T-helper 1 cell treated with Interleukin-12 subunit alpha and Interleukin-12 subunit beta and Interleukin-4 antibody, amounts not matched to agents 30 ng/mL and 1 ng/mL, for 36 hours (primary cell): ENCODE results near the gene OR51I2. TPM values are rescaled to one million over a fixed set of nuclear protein-coding genes. Genes with fewer than 3 reads are reported as not detected.

ENCODE experiments used
- intact Hi-C: fragments of 100-400 bp; cut with micrococcal nuclease; formaldehyde crosslinking; loops from one replicate; pipeline ENCODE4 v1.15.1; 2024
- total RNA-seq: library from RNA; stranded (reverse); gene quantifications from 2 replicates; pipeline ENCODE4 v1.2.3, GENCODE V29; 2022

Gene OR51I2, protein sequence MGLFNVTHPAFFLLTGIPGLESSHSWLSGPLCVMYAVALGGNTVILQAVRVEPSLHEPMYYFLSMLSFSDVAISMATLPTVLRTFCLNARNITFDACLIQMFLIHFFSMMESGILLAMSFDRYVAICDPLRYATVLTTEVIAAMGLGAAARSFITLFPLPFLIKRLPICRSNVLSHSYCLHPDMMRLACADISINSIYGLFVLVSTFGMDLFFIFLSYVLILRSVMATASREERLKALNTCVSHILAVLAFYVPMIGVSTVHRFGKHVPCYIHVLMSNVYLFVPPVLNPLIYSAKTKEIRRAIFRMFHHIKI
- total RNA-seq: not detected in 2 replicates

DNA sequence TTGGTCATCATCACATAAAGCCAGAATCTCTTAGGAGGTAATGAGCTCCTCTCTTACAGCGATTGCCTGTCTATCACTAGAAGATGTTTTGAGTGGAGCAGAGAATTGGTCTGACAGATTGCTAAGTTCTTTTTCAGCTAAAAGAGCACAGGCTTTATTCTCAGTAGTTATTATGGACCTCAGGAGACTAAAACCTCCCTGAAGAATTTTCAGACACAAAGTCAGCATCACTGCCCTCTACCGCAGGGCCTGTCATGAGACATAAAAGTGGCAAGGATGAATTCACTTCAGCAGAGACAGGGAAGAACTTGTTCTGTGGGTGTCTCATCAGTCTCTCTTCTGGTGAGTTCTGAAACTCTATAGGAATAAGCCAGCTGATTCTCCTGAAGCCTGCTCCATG lies at the start of gene OR51I2:
Gene OR51I2 (plus strand): TSS at position 301 of the 400 bp plus-strand sequence. CDS start 4,166 bp downstream, outside the sequence.
- intact Hi-C loops: no loop called here

DNA sequence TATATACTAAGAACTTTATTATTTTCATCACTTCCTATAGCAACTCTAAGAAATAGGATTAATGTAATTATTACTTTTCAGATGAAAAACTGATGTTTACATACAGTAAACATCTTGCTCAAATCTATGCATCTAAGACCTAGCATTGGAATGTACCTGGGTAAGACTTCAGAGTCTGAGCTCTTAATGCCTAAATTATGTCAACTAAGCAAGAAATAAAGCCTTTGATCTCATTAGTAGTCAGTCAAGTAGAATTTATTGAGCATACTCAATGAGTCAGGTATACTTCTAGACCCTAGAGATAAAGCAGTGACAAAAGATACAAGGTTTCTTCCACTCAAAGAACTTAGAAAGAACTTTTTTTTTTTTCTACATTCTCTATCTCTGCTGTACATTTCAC lies 44.0 kb upstream of the OR51I2 start:
- intact Hi-C loops: no loop called here

DNA sequence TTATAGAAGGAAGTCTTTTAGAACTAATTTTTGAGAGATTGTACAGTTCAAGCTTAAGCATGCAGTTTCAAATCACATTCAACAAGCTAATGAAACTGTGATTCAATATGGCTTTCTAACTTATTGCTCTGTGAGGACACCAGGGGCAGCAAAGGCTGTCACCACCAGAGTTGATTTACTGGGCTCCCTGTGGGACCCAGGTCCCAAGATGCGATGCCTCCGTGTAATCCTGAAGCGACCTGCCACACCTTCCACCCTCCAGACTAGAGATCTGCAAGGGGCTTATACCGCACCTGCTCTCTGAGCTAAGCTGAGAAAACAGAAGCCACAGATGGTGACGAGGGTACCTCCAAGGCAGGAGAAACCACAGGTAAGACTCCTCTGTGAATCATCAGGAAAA lies 28.1 kb upstream of the OR51I2 start:
- intact Hi-C loops: no loop called here

DNA sequence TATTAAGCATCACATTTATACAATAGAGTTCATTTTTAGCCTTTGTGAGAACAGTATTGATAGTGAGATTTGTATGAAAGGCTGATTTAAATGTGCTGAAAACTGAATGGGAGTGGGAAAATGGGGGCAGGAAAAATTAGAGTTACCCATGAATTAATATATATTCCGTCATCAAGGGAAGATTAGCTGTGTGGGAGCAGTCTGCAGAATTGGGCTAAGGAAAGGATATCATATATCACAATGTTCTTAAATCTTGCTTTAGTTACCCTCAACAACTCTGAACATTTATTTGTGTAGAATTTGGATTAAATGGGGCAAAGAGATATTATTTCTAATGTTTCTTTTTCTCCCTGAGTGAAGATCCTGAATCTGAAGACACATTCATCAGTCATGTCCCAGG lies 27.3 kb upstream of the OR51I2 start, which contains the start of gene OR51Q1:
Gene OR51Q1 (plus strand): TSS at position 301 of the 400 bp plus-strand sequence. CDS start 90 bp downstream, at position 391.
- intact Hi-C loops: no loop called here

DNA sequence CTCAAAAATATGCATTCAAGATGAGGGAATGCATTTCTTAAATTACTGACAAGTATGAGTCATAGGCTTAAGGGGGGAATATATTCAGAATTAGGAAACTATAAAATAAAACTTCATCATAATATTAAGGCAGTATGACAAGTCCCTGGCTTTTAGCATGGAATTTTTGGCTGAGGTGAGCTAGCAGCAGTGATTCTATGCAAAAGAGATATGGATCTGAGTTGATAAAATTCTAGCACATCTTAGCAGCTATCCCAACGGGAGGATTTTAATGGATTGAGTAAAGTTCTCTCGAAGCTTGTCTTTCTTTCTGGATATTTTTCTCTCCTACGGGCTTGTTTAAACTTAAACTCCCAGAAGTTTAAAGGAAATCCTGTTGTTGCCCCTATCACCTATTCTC lies 26.0 kb upstream of the OR51I2 start:
- intact Hi-C loops: no loop called here

DNA sequence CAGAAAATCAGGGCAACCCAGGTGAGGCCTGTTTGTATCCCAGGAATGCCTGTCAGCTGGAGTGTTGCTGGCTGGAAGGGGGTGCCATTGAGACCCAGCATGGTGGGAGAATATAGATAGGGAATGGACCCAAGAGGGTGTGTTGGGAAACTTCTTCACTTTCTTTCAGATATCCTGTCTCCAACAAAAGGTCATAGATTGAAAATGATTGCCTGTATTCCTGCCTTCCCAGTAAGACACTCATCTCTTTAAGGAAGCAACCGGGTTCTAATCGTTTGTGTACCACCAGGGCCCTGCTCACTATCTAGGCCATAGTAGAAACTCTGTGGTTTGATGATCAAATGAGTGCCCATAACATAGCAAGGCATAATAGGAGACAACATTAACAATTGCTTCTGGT lies 7.7 kb upstream of the OR51I2 start, which contains the start of gene OR51I1:
Gene OR51I1 (minus strand): TSS at position 101 of the 400 bp plus-strand sequence. CDS start 0 bp downstream, at position 101.
- intact Hi-C loops: no loop called here

DNA sequence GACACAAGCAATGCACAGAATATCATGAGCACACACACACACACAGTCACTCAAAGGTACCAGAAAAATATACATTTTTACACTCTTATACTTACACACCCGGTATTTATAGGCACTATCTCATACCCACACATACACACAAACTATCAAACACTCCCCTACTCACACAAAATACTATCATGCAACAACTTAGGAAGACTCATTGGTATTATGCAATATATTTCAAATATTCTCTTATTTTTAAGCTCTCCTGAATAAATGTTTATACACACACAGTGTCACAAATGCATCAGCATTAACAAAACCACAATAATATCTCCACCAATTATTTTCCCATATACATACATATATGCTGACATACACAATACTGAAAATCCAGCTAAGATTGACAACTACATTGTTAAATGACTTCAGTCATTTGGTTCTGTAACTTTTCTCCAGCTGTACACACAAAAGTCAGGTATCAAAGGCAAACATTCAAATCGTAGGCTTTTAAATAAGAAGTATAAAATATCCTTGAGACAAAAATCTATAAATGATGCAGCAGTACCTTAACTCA lies 5.2 kb upstream of the OR51I2 start:
- intact Hi-C loops: no loop called here

DNA sequence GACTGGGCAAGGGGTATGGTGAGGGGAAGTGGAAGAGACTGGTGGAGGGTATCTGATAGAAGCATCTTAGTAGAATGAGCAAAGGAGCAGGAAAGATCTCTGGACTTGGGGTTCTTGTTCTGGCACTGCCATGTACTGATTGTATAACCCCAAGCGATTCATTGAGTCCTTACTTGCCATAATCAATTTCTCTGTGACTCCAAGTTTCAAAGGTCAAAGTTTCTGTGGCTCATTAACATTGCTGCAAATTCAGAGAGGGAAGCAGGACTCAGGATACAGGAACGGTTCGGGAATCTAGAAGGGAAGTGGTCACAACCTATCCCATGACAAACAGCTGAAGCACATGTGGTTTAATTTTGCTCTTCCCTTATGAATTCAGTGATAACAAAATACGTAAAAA lies 309 bp downstream of the OR51I2 start:
- intact Hi-C loops: no loop called here

DNA sequence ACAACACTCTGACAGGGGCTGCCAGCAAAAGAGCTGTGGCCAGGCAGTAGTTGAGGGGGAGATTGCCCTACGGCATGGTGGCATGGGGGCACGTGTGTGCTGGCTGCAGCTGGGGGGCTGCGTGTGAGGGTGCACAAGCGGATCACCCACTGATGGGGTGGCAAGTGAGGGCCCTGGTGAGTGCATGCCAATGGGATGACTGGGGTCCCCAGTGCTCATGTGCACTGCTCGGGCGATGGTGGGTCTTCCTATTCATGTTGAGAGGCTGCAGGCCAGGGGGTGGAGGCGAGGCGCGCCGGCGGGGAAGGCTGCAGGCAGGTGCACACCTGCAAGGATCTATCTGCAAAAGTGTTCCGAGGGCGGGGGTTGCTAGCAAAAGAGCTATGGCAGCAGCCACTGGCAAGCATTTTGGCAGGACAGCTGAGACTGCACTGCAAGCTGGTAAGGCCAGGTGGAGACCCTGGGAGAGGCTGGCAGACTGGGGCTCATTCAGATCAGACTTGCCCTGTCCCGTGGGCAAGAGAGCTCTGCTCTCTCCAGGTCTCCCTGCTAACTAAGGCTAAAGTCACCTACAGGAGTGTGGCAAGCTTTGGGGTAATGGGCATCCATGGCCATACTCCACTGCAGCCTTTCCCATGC lies 12.0 kb downstream of the OR51I2 start:
- intact Hi-C loops: no loop called here

DNA sequence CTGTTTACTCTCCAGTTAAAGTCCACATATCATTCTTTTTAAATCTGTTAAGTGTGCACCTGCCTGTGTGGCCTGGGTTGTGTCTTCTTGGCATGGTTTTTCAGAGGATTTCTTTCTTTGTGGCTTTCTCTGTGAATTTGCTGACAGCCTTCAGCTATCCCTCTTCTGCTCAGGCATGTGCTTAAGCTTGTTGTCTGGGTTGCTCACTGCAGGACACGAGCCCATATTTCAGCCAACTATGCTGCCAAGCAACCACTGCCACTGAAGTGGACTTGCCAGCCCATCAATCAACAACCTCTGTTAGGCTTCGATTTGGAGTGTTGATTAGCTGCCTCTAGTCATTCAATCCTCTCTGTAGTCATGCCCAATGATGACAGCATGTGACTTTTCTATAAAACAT lies 18.4 kb downstream of the OR51I2 start:
- intact Hi-C loops: no loop called here

DNA sequence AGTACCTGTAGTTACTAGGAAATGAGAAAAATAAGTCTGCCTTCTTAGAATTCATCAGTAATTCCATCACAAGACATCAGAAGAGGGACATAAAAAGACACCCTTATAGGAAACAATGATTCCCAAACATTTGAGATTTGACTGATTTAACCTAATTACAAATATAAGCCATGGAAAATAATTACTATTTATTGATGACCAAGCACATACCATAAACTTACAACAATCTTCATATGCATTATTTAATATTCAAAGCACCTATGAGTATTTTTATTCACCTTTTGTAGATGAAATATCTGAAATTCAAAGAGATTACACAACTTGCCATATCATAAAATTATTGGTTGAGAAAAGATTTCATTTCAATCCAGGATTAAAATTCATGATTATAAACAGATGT lies 24.8 kb downstream of the OR51I2 start:
- intact Hi-C loops: no loop called here

DNA sequence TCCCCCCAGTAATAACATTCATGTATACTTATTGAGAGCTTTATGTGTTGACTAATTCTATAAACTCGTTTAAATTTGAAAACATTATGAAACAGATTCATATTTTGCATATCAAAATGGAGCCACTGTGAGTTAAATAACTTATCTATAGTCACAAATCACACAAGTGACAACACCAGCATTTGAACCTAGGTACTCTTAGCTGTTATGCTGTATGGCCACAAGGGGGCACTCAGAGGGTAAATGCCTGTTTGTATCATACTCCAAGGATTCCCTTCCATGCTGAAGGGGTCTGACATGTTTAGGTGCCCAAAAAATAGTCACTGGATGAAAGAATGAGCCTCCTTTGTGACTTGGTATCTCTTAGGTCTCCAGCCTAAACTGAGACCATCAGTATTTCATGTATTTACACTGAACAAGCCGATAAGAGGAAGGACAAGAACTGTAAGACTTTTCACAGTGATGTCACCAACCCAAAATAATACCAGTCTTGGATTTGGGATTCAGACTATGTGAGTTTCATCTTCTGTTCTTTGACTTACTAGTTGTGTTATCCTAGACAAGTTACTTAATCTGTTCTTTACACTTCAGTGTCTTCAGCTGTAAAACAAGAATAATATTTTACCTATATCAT lies 27.2 kb downstream of the OR51I2 start:
- intact Hi-C loops: loop anchor here (1.0 to 2.0 kb wide), 4 partner anchors 208 to 876 kb away; no protein-coding TSS in a partner anchor

DNA sequence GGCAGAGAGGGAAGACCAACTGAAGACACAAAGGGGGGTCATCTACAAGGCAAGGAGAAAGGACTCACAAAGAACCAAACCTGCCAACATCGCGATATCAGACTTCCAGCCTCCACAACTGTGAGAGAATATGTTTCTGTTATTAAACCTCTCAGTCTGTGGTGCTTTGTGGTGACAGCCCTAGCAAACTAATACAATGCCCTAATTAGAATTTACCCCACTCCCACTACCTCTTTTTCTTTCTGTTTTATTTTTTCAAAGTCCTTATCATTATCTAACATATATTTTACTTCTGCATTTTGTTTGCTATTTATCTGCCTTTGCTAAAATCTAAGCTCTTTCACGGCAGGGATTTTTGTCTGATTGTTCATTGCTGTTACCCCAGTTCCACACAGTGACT lies 36.9 kb downstream of the OR51I2 start:
- intact Hi-C loops: no loop called here

DNA sequence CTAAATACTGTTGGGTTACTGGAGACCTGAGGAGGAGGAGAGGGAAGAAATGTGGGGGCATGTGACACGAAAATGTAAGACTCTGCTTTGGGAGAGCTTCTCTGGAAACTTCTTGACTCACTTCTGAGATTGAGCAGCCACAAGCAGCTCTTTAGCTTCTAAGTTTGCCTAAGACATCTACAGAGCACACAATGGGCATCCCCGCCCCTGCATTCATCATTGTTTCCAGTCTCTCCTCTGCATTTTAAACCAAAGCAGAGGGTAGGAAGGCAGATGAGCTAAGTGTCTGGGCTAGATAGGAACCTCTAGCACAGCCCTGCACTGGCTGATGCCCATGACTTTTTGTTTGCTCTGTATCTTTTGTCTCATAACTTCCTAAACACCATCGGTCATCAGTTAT lies 37.3 kb downstream of the OR51I2 start:
- intact Hi-C loops: no loop called here

DNA sequence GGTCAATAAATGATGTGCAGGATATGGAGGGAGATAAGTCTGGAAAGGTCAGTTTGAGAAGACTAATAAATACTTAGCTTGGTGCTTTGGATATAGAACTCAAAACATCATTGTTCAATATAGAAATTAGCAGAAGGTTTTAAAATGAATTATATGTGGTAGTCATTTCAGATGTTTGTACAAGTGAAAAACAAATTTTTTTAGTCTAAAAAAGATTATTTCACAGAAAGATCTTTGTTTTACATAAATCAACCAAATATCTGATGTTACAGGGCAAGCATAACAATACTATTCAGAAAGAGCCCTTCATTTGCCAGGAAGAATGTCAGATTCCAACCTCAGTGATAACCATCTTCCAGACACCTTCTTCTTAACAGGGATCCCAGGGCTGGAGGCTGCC lies 39.3 kb downstream of the OR51I2 start, which contains the start of gene OR52D1:
Gene OR52D1 (plus strand): TSS at position 301 of the 400 bp plus-strand sequence. CDS start 22 bp downstream, at position 323.
- intact Hi-C loops: no loop called here

DNA sequence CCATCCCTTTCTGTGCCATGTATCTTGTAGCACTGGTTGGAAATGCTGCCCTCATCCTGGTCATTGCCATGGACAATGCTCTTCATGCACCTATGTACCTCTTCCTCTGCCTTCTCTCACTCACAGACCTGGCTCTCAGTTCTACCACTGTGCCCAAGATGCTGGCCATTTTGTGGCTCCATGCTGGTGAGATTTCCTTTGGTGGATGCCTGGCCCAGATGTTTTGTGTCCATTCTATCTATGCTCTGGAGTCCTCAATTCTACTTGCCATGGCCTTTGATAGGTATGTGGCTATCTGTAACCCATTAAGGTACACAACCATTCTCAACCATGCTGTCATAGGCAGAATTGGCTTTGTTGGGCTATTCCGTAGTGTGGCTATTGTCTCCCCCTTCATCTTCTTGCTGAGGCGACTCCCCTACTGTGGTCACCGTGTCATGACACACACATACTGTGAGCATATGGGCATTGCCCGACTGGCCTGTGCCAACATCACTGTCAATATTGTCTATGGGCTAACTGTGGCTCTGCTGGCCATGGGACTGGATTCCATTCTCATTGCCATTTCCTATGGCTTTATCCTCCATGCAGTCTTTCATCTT lies 39.8 kb downstream of the OR51I2 start:
- intact Hi-C loops: no loop called here

DNA sequence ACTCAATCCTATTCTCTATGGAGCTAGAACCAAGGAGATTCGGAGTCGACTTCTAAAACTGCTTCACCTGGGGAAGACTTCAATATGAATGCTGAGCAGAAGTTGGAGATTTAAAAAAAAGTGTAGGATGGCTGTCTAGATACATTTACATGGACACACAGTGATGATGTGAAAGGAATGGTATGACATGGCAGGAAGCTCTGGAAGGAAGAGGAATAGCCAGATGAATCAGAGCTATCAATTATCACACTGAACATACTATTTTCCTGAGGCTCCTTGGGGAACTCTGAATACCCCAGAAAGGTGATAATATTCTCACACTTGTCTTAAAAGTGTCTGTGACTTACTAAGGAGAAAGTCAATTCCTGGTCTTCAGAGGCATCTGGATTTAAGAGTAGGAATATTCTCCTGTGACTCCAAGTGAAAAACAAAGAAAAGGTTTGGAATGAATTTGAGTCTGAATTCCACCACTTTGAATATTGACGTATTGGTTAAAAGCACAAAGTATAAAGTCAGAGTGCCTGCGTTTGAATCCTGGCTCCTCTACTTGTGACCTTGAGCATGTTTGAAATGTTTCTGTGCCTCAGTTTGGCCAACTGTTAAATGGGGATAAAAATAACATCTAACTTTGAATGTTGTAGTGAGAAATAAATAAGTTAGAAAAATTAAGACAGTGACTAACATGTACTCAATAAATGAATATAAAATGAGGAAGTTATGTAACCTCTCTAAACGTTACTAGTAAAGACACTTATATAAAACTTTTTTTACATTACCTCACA lies 40.6 kb downstream of the OR51I2 start:
- intact Hi-C loops: no loop called here

DNA sequence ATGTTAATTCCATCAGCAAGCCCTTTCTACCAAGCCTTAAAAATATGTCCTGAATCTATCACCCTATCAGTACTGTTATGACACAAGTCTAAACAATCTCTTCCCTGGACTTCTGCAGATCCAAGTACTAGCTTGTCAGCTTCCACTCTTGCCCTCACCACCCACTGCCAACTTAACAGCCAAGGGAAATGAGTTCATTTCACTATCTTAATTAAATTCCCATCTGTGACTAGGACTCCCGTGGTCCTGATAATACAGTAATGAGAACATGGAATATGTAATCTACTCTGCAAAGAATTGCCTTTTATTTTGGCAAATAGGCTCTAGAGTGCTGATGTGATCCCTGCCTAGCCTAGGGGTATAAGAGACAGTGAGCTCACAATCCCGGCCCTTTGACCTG lies 50.5 kb downstream of the OR51I2 start:
- intact Hi-C loops: no loop called here

DNA sequence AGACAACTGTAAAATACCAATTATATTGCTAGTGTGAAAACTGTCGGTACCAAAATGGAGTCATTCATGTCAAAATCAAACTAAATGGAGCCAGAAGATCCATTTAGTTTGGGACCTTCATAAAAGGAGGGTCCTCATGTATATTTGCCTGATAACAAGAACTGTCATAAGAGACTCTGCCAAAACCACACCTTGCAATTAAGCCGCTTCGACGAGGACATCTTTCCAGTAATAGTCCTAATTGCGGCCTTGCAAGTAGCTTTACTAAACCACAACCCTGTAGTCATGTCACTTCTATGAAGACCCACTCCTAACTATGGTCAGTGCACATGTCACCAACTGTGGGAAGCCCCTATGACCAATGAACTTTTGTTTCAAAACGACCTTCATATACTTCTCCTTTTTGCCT lies 51.3 kb downstream of the OR51I2 start:
- intact Hi-C loops: no loop called here

DNA sequence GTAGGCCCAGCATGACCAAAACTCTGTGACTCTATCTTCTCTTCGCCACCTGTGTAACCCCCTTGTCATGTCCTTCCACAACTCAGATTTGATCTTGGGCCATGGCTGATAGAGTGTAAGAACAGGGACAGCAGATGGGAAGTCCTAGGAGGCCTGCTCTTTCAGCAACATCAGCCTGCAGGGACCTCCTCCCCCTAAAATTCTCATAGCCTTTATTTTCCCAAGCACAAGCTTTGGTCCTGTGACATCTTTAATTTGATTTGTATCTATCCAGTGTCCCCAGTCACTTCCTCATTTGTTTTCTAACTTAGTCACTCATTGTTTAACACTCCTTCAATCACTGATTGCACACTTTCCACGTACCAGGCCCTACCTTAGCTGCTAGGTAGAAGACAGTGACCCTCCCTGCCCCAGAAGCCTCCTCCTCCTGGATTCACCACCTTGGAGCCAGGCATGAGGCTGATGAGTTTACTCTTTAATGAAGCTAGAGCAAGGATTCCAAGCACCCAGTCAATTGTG lies 55.3 kb downstream of the OR51I2 start:
- intact Hi-C loops: no loop called here
